Loucy (cell line): ENCODE measurements around the gene ZNF521.

Experiments
- H2AFZ ChIP-seq: fragments of 200-600 bp; sonication (generic); 2 replicates; pipeline ENCODE4 v1.6.0; 2016; ENCODE audit warnings: antibody characterized with exemption, mild to moderate bottlenecking, low read length, moderate library complexity
- H3F3A ChIP-seq: fragments of 200-600 bp; 2 replicates; pipeline ENCODE4 v1.6.0; 2016; ENCODE audit warnings: antibody characterized with exemption, low read depth, mild to moderate bottlenecking
- H3K27me3 ChIP-seq: fragments of 200-600 bp; sonication (generic); 2 replicates; pipeline ENCODE4 v1.6.1; 2014; ENCODE audit warnings: low read length, mild to moderate bottlenecking; ENCODE audit not compliant: insufficient read depth, poor library complexity, severe bottlenecking
- H3K36me3 ChIP-seq: fragments of 200-600 bp; sonication (generic); 2 replicates; pipeline ENCODE4 v1.6.1; 2016; ENCODE audit warnings: low read length; ENCODE audit not compliant: insufficient read depth
- H3K4me1 ChIP-seq: fragments of 200-600 bp; sonication (generic); 2 replicates; pipeline ENCODE4 v1.5.1; 2014; ENCODE audit warnings: low read length, mild to moderate bottlenecking; ENCODE audit not compliant: insufficient read depth, poor library complexity, severe bottlenecking
- H3K4me2 ChIP-seq: fragments of 200-600 bp; sonication (generic); 2 replicates; pipeline ENCODE4 v1.6.0; 2014; ENCODE audit warnings: antibody characterized with exemption, low read length, low read depth, mild to moderate bottlenecking; ENCODE audit not compliant: poor library complexity, severe bottlenecking
- H3K4me3 ChIP-seq: fragments of 200-600 bp; sonication (generic); 2 replicates; pipeline ENCODE4 v1.5.1; 2014; ENCODE audit warnings: low read length, mild to moderate bottlenecking, mixed read lengths; ENCODE audit not compliant: poor library complexity, severe bottlenecking
- H3K79me2 ChIP-seq: fragments of 200-600 bp; sonication (generic); 2 replicates; pipeline ENCODE4 v1.6.1; 2014; ENCODE audit warnings: low read length; ENCODE audit not compliant: insufficient read depth
- H3K9ac ChIP-seq: fragments of 200-600 bp; sonication (generic); 2 replicates; pipeline ENCODE4 v1.6.0; 2014; ENCODE audit warnings: mild to moderate bottlenecking, low read depth, low read length, moderate library complexity; ENCODE audit not compliant: poor library complexity, severe bottlenecking
- H3K9me2 ChIP-seq: fragments of 200-600 bp; sonication (generic); replicated peaks from 2 replicates; pipeline ENCODE4 v1.6.1; 2016; ENCODE audit warnings: low read depth, low read length, mixed read lengths
- H3K9me3 ChIP-seq: fragments of 200-600 bp; sonication (generic); 2 replicates; pipeline ENCODE4 v1.6.1; 2014; ENCODE audit warnings: mild to moderate bottlenecking, antibody characterized with exemption, low read length, low read depth; ENCODE audit not compliant: insufficient read depth
- H4K20me1 ChIP-seq: fragments of 200-600 bp; sonication (generic); 2 replicates; pipeline ENCODE4 v1.6.0; 2014; ENCODE audit warnings: antibody characterized with exemption, low read length, mild to moderate bottlenecking; ENCODE audit not compliant: insufficient read depth, poor library complexity, severe bottlenecking
- EZH2phosphoT487 ChIP-seq: fragments of 200-600 bp; IDR thresholded peaks from 2 replicates; pipeline ENCODE4 v1.6.1; 2018; ENCODE audit warnings: antibody characterized with exemption, mild to moderate bottlenecking, moderate library complexity, borderline replicate concordance
- TF ChIP-seq, protein P1 (sequence below): fragments of 200-600 bp; sonication (generic); conservative IDR thresholded peaks from 2 replicates; pipeline ENCODE4 v1.5.1; 2014; ENCODE audit warnings: mild to moderate bottlenecking, antibody characterized with exemption, low read length

Gene ZNF521

DNA sequence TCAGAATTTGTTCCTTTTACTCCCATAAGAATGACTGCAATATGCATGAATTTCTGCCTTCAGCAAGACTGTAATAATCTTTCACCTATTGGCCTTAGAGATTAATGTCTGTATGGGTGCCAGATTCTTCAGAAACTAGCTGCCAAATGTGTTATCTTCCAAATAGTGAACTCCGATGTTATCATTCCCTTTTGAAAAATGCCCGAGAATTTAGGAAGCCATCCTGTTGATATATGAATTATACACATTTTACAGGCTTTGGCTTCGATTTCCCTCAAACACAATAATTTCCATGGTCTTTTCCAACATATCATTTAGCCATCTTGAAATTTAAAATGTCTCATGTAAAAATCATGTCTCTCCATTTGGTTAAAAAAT lies 101.5 kb downstream of the ZNF521 start:
- H4K20me1 ChIP-seq: no peaks in the 10 kb centered on the region
- H3K9me2 ChIP-seq: no peaks in the 10 kb centered on the region
- H2AFZ ChIP-seq: no peak overlapping the region
- H3K4me2 ChIP-seq: no peak overlapping the region
- no peaks in the 10 kb centered on the region for H3K9me3 ChIP-seq
- H3K79me2 ChIP-seq: peaks cover 12% of the 10 kb centered on the region; the same call in 1 of the 2 replicates
- no peak overlapping the region for H3K4me3 ChIP-seq
- no peaks in the 10 kb centered on the region for H3F3A ChIP-seq
- H3K36me3 ChIP-seq: no peaks in the 10 kb centered on the region
- TF ChIP-seq, protein P1, sequence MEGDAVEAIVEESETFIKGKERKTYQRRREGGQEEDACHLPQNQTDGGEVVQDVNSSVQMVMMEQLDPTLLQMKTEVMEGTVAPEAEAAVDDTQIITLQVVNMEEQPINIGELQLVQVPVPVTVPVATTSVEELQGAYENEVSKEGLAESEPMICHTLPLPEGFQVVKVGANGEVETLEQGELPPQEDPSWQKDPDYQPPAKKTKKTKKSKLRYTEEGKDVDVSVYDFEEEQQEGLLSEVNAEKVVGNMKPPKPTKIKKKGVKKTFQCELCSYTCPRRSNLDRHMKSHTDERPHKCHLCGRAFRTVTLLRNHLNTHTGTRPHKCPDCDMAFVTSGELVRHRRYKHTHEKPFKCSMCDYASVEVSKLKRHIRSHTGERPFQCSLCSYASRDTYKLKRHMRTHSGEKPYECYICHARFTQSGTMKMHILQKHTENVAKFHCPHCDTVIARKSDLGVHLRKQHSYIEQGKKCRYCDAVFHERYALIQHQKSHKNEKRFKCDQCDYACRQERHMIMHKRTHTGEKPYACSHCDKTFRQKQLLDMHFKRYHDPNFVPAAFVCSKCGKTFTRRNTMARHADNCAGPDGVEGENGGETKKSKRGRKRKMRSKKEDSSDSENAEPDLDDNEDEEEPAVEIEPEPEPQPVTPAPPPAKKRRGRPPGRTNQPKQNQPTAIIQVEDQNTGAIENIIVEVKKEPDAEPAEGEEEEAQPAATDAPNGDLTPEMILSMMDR: no peak
- TF ChIP-seq EZH2phosphoT487: no peak
- no peaks in the 10 kb centered on the region for H3K27me3 ChIP-seq
- H3K4me1 ChIP-seq: peaks cover 32% of the 10 kb centered on the region
- H3K9ac ChIP-seq: no peak overlapping the region

DNA sequence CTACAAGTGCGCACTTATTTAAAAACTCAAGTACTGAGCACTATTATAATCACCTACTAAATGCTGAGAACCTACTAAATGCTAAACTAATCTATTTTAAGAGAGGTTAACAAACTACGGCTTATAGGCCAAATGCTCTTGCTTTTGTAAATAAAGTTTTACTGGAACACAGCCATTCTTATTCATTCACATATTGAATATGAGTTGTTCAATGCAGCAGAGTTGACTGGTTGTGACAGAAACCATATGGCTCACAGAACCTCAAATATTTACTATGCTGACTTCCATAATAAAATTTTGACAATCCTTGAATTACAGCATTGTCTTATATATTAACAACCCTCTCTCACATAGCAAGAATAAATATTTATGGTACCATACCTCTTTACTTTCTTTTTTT lies 103.2 kb downstream of the ZNF521 start:
- TF ChIP-seq, protein P1: no peak
- TF ChIP-seq EZH2phosphoT487: no peak
- peaks cover 23% of the 10 kb centered on the region; the same call in 1 of the 2 replicates for H3K79me2 ChIP-seq
- no peak overlapping the region for H2AFZ ChIP-seq
- H3K9me3 ChIP-seq: no peaks in the 10 kb centered on the region
- H3F3A ChIP-seq: no peaks in the 10 kb centered on the region
- H3K4me3 ChIP-seq: no peak overlapping the region
- no peak overlapping the region for H3K4me2 ChIP-seq
- H3K4me1 ChIP-seq: peaks cover 38% of the 10 kb centered on the region
- no peaks in the 10 kb centered on the region for H4K20me1 ChIP-seq
- no peaks in the 10 kb centered on the region for H3K36me3 ChIP-seq
- no peaks in the 10 kb centered on the region for H3K9me2 ChIP-seq
- no peak overlapping the region for H3K9ac ChIP-seq
- H3K27me3 ChIP-seq: no peaks in the 10 kb centered on the region

DNA sequence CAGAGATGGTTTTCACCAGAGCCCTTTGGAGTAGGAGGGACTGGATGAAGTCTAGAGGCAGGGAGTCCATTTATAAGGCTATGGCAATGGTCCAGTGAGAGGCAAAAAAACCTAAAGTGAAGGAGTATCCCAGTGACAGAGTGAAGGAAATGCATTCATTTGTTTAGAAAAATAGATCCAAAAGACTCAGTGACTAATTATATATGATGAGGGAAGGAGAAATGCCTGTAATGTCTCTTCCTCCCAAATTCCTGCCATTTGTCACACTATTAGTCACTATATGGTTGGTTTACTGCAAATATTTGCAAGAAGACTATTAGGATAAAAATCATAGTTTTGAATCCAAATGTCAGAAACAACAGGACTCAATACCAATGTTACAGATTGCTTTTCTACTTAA lies 104.2 kb downstream of the ZNF521 start:
- Histone ChIP-seq H3K27me3 (no peaks in the 10 kb centered on the region), H3K9me3 (no peaks in the 10 kb centered on the region), H2AFZ (no peak overlapping the region), H3K9me2 (no peaks in the 10 kb centered on the region), H3K79me2 (peaks cover 31% of the 10 kb centered on the region), H3F3A (no peaks in the 10 kb centered on the region), H3K4me3 (no peak overlapping the region), H3K9ac (no peak overlapping the region), H3K4me1 (peaks cover 46% of the 10 kb centered on the region), H3K4me2 (no peak overlapping the region), H4K20me1 (no peaks in the 10 kb centered on the region), H3K36me3 (no peaks in the 10 kb centered on the region)
- TF ChIP-seq EZH2phosphoT487: no peak
- TF ChIP-seq, protein P1: no peak
